A549 (cell line): ENCODE data around the gene SPP2. TPM values are rescaled to one million over a fixed set of nuclear protein-coding genes. Genes with fewer than 3 reads are reported as not detected.

Experiments
- ATAC-seq, 2 experiments: fragments of 200-7000 bp in 1 of 2; fragments of >200 bp in 1 of 2; cut with Nextera tagmentation in 1 of 2; cut with Tn5 transposase in 1 of 2; 3 replicates each; pipeline versions ENCODE4 v1.8.0 to v1.9.1; 2018 to 2020; ENCODE audit warnings: mild to moderate bottlenecking in 1 of 2, moderate library complexity in 1 of 2
- CTCF ChIA-PET: fragments of 300-600 bp; sonication (Branson Sonifier 250); formaldehyde crosslinking; extraction: SDS; loops from one replicate; lab custom pipeline; 2021; ENCODE audit warnings: antibody characterized with exemption, inconsistent platforms; lab: Yijun Ruan, JAX
- POLR2A ChIA-PET: fragments of 350-600 bp; formaldehyde crosslinking; extraction: SDS; loops from one replicate; lab custom pipeline; 2021; ENCODE audit warnings: antibody characterized with exemption, inconsistent platforms; lab: Yijun Ruan, JAX
- DNase-seq, 2 experiments: peaks; one replicate each; pipeline versions ENCODE4 v3.0.0 to v3.0.0-alpha.2; 2011 to 2016; ENCODE audit warnings: low read depth in 1 of 2, low spot score in 1 of 2
- FAIRE-seq: peaks from 2 replicates; lab custom pipeline; 2011; peaks lifted over from hg19 to GRCh38; lab: Jason Lieb, UNC
- H3K27ac ChIP-seq, 2 experiments: fragments of >200 bp; sonication (Bioruptor Twin); formaldehyde crosslinking; 3 replicates each; pipeline ENCODE4 v1.5.1; 2016 to 2017
- H3K4me1 ChIP-seq: fragments of >200 bp; sonication (Bioruptor Twin); formaldehyde crosslinking; 3 replicates; pipeline ENCODE4 v1.6.1; 2016
- H3K4me2 ChIP-seq: fragments of >200 bp; sonication (Bioruptor Twin); formaldehyde crosslinking; 3 replicates; pipeline ENCODE4 v1.6.1; 2016
- H3K4me3 ChIP-seq: fragments of >200 bp; sonication (Bioruptor Twin); formaldehyde crosslinking; 3 replicates; pipeline ENCODE4 v1.5.1; 2016
- H3K9me3 ChIP-seq: fragments of >200 bp; sonication (Bioruptor Twin); formaldehyde crosslinking; 3 replicates; pipeline ENCODE4 v1.6.1; 2016
- BHLHE40 ChIP-seq: IDR thresholded peaks from 2 replicates; pipeline ENCODE4 v1.6.1; 2012; ENCODE audit warnings: low read depth, low read length, inconsistent platforms
- CBX2 ChIP-seq: fragments of 200-600 bp; sonication (generic); IDR thresholded peaks from 2 replicates; pipeline ENCODE4 v1.6.1; 2016; ENCODE audit warnings: low read depth, mild to moderate bottlenecking, borderline replicate concordance
- CHD4 ChIP-seq: fragments of 200-600 bp; sonication (generic); IDR thresholded peaks from 2 replicates; pipeline ENCODE4 v1.6.1; 2016; ENCODE audit warnings: antibody characterized with exemption, mild to moderate bottlenecking, borderline replicate concordance
- EHF ChIP-seq: fragments of 250-450 bp; sonication (Bioruptor Pico); IDR thresholded peaks from 2 replicates; pipeline ENCODE4 v1.5.0; 2020; ENCODE audit warnings: mild to moderate bottlenecking
- EP300 ChIP-seq, 2 experiments: fragments of >200 bp; sonication (Bioruptor Twin); formaldehyde crosslinking; IDR thresholded peaks; 2 replicates in 1 of 2; 3 replicates in 1 of 2; pipeline ENCODE4 v1.6.1; 2016 to 2017
- HDAC2 ChIP-seq: fragments of 200-600 bp; sonication (generic); IDR thresholded peaks from 2 replicates; pipeline ENCODE4 v1.6.1; 2016
- HOXB13 ChIP-seq: fragments of 250-450 bp; sonication (Bioruptor Pico); IDR thresholded peaks from 2 replicates; pipeline ENCODE4 v1.5.0; 2020; ENCODE audit warnings: low read depth, mild to moderate bottlenecking, moderate library complexity
- JUNB ChIP-seq: fragments of >200 bp; sonication (Bioruptor Twin); formaldehyde crosslinking; IDR thresholded peaks from 2 replicates; pipeline ENCODE4 v1.6.1; 2016
- MAZ ChIP-seq: fragments of 150-350 bp; IDR thresholded peaks from 2 replicates; pipeline ENCODE4 v1.6.1; 2014; ENCODE audit warnings: antibody characterized with exemption, low read depth, low read length, borderline replicate concordance
- PHF8 ChIP-seq: fragments of 200-600 bp; sonication (generic); IDR thresholded peaks from 2 replicates; pipeline ENCODE4 v1.6.1; 2016; ENCODE audit warnings: low read depth, mild to moderate bottlenecking, antibody characterized with exemption, moderate library complexity, borderline replicate concordance
- POLR2AphosphoS2 ChIP-seq: conservative IDR thresholded peaks from 2 replicates; pipeline ENCODE4 v1.6.1; 2012; ENCODE audit warnings: low read length, improper control_type of control experiment, inconsistent platforms
- RAD21 ChIP-seq, 2 experiments: fragments of >200 bp in 1 of 2; sonication (Bioruptor Twin) in 1 of 2; formaldehyde crosslinking in 1 of 2; IDR thresholded peaks in 1 of 2; conservative IDR thresholded peaks in 1 of 2; 2 replicates in 1 of 2; 3 replicates in 1 of 2; pipeline ENCODE4 v1.6.1; 2012 to 2018; ENCODE audit warnings: inconsistent platforms in 1 of 2
- SREBF2 ChIP-seq: fragments of 450-650 bp; IDR thresholded peaks from 2 replicates; pipeline ENCODE4 v1.6.1; 2014; ENCODE audit warnings: mild to moderate bottlenecking, moderate library complexity
- WGBS: methylation state at CpG from one replicate; pipeline ENCODE4 v1.1.6; 2017; ENCODE audit errors: missing lambda C conversion rate; 5-methylcytosine and 5-hydroxymethylcytosine counted together
- polyA plus RNA-seq, 4 experiments: library from polyadenylated mRNA; depleted of rRNA in 3 of 4; stranded (reverse); fragments of >200 nt; fragmentation: RNase III in 1 of 4; extraction: RNeasy Plus Mini Kit Qiagen cat#74134 plus additional on column Dnase treatment in 1 of 4; gene quantifications; 2 replicates in 3 of 4; 3 replicates in 1 of 4; pipeline ENCODE4 v1.2.3, GENCODE V29; 2011 to 2017
- TF ChIP-seq, protein P1 (sequence below): fragments of 200-600 bp; sonication (generic); IDR thresholded peaks from 2 replicates; pipeline ENCODE4 v1.6.1; 2016; ENCODE audit warnings: antibody characterized with exemption, mild to moderate bottlenecking, moderate library complexity
- TF ChIP-seq, protein P2 (sequence below): fragments of 250-450 bp; sonication (Bioruptor Pico); IDR thresholded peaks from 2 replicates; pipeline ENCODE4 v1.5.0; 2020; ENCODE audit warnings: low read depth, mild to moderate bottlenecking, moderate library complexity
- TF ChIP-seq, protein P3 (sequence below): IDR thresholded peaks from 2 replicates; pipeline ENCODE4 v1.6.1; 2012
- TF ChIP-seq, protein P4 (sequence below): fragments of 450-650 bp; IDR thresholded peaks from 2 replicates; pipeline ENCODE4 v1.6.1; 2014; ENCODE audit warnings: antibody characterized with exemption

The SPP2 gene
- polyA plus RNA-seq, 2 of the 4 experiments (the other 2 are of a cell fraction) = not detected

DNA sequence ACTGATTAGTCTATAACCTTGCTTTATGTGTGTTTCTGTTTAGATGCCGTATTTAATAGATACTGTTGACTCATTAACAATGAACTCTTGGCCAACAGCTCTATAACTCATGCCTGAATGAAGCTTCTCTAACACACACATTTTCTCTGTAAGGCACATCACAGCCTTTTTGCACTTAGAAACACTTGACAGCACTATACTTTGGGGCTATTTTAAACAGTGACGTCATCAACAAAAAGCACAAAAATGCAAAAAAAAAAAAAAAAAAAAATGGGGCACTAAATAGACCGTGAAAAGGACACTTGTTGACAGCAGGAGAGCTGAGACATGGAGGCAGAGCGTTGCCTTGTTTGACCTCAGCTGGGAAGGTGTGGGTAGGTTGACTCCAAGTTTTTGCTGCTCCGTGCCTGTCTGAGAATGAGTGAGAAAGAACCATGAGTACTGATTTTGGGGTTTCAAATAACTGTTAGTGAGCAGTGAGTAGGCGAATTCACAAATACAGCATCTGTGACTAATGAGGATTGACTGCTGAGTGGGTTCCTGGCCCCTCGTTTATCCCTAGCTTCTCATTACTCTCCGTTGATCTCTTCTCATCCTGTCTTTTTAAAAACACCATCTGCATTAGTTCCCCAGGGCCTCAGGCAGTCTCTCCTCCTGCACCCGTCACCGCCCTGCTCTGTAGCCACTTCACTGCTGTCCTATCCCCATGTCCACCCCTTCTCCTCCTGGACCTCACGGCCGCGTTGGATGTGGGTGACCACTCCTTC is 24.4 kb downstream of the SPP2 start:
- ATAC-seq (no peak), DNase-seq (no peak), FAIRE-seq (no peak)
- TF ChIP-seq, protein P1, sequence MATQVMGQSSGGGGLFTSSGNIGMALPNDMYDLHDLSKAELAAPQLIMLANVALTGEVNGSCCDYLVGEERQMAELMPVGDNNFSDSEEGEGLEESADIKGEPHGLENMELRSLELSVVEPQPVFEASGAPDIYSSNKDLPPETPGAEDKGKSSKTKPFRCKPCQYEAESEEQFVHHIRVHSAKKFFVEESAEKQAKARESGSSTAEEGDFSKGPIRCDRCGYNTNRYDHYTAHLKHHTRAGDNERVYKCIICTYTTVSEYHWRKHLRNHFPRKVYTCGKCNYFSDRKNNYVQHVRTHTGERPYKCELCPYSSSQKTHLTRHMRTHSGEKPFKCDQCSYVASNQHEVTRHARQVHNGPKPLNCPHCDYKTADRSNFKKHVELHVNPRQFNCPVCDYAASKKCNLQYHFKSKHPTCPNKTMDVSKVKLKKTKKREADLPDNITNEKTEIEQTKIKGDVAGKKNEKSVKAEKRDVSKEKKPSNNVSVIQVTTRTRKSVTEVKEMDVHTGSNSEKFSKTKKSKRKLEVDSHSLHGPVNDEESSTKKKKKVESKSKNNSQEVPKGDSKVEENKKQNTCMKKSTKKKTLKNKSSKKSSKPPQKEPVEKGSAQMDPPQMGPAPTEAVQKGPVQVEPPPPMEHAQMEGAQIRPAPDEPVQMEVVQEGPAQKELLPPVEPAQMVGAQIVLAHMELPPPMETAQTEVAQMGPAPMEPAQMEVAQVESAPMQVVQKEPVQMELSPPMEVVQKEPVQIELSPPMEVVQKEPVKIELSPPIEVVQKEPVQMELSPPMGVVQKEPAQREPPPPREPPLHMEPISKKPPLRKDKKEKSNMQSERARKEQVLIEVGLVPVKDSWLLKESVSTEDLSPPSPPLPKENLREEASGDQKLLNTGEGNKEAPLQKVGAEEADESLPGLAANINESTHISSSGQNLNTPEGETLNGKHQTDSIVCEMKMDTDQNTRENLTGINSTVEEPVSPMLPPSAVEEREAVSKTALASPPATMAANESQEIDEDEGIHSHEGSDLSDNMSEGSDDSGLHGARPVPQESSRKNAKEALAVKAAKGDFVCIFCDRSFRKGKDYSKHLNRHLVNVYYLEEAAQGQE = no peak
- H3K9me3 ChIP-seq = no peaks in the 10 kb centered on the region
- 82% methylated on average over 13 of the region's 13 CpGs for WGBS
- no peak overlapping the region for H3K27ac ChIP-seq
- ChIA-PET CTCF (interaction anchor here (0.6 to 1.0 kb wide), 2 partner anchors 19 to 112 kb away, joined by 3 to 4 read pairs; no protein-coding TSS in a partner anchor), POLR2A (no interaction called here)
- H3K4me3 ChIP-seq = no peak overlapping the region
- no peaks in the 10 kb centered on the region for H3K4me1 ChIP-seq
- H3K4me2 ChIP-seq = no peak overlapping the region

DNA sequence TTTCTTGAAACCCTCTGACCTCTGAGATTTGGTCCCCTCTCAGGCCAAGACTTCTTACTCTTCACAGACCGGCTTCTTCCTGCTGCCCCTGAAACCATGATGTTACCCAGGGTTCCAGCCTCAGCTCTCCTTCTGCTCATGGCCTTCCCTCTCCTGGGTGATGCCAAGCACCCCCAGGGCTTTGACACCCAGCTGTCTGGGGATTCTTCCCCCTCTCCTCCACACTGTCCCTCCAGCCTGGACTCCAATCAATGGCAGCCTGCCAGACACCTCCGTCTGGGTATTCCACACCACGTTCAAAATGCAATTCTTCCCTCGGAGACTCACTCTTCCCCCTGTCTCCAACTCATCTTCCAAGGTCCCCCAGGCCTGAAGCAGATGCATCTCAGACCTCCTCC is 25.0 kb downstream of the SPP2 start:
- ATAC-seq = no peak
- Histone ChIP-seq H3K4me2 (no peak overlapping the region), H3K4me1 (no peaks in the 10 kb centered on the region), H3K9me3 (no peaks in the 10 kb centered on the region), H3K4me3 (no peak overlapping the region), H3K27ac (no peak overlapping the region)
- POLR2A ChIA-PET = no interaction called here
- no peak for FAIRE-seq
- 88% methylated on average over 4 of the region's 4 CpGs for WGBS
- TF ChIP-seq, protein P2, sequence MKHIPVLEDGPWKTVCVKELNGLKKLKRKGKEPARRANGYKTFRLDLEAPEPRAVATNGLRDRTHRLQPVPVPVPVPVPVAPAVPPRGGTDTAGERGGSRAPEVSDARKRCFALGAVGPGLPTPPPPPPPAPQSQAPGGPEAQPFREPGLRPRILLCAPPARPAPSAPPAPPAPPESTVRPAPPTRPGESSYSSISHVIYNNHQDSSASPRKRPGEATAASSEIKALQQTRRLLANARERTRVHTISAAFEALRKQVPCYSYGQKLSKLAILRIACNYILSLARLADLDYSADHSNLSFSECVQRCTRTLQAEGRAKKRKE = no peak
- TF ChIP-seq RAD21 (conservative IDR thresholded peaks at IDR 0.05 in 1 of 2, IDR thresholded peaks at IDR 0.05 in 1 of 2) (no peak), POLR2AphosphoS2 (no peak), CBX2 (no peak), CHD4 (no peak), BHLHE40 (no peak), SREBF2 (no peak), MAZ (no peak), EHF (CRISPR knock-in tag) (no peak), EP300 (IDR thresholded peaks at IDR 0.05) (no peak), HOXB13 (no peak), JUNB (no peak), PHF8 (no peak), HDAC2 (no peak)
- TF ChIP-seq, protein P3, sequence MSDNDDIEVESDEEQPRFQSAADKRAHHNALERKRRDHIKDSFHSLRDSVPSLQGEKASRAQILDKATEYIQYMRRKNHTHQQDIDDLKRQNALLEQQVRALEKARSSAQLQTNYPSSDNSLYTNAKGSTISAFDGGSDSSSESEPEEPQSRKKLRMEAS = no peak
- TF ChIP-seq, protein P1 = no peak
- TF ChIP-seq, protein P4, sequence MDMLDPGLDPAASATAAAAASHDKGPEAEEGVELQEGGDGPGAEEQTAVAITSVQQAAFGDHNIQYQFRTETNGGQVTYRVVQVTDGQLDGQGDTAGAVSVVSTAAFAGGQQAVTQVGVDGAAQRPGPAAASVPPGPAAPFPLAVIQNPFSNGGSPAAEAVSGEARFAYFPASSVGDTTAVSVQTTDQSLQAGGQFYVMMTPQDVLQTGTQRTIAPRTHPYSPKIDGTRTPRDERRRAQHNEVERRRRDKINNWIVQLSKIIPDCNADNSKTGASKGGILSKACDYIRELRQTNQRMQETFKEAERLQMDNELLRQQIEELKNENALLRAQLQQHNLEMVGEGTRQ = no peak
- no peak for DNase-seq
- CTCF ChIA-PET = interaction anchor here (0.6 kb wide), 1 partner anchor 111 kb away, joined by 4 read pairs; no protein-coding TSS in a partner anchor
